H9 (cell line): ENCODE measurements around the gene HIBCH. TPM values are rescaled to one million over a fixed set of nuclear protein-coding genes. Genes with fewer than 3 reads are reported as not detected.

Source experiments
- DNase-seq: peaks from one replicate; pipeline ENCODE4 v3.0.0-alpha.2; 2017
- H2AFZ ChIP-seq: one replicate; pipeline ENCODE4 v1.6.1; 2013; ENCODE audit warnings: mild to moderate bottlenecking, low read length, control low read depth, moderate library complexity
- H2AK5ac ChIP-seq: 2 replicates; pipeline ENCODE4 v1.6.1; 2013; ENCODE audit warnings: low read length, control low read depth, mixed read lengths; ENCODE audit not compliant: insufficient read length
- H2BK120ac ChIP-seq: one replicate; pipeline ENCODE4 v1.6.1; 2013; ENCODE audit warnings: low read depth, mild to moderate bottlenecking, low read length, control low read depth, inconsistent platforms; ENCODE audit not compliant: poor library complexity, severe bottlenecking
- H2BK12ac ChIP-seq: 2 replicates; pipeline ENCODE4 v1.6.1; 2013; ENCODE audit warnings: low read length, control low read depth, mixed read lengths, low read depth; ENCODE audit not compliant: insufficient read length
- H2BK15ac ChIP-seq: 2 replicates; pipeline ENCODE4 v1.6.1; 2013; ENCODE audit warnings: low read depth, low read length, control low read depth
- H2BK20ac ChIP-seq: one replicate; pipeline ENCODE4 v1.6.1; 2013; ENCODE audit warnings: low read depth, mild to moderate bottlenecking, low read length, control low read depth, inconsistent platforms; ENCODE audit not compliant: poor library complexity, severe bottlenecking
- H2BK5ac ChIP-seq: 2 replicates; pipeline ENCODE4 v1.6.1; 2013; ENCODE audit warnings: low read length, control low read depth, mixed read lengths; ENCODE audit not compliant: insufficient read length
- H3K14ac ChIP-seq: 2 replicates; pipeline ENCODE4 v1.6.1; 2013; ENCODE audit warnings: low read length, control low read depth; ENCODE audit not compliant: insufficient read depth
- H3K18ac ChIP-seq: 2 replicates; pipeline ENCODE4 v1.6.1; 2013; ENCODE audit warnings: low read depth, mild to moderate bottlenecking, mixed read lengths, low read length, control low read depth; ENCODE audit not compliant: insufficient read length
- H3K23ac ChIP-seq: 2 replicates; pipeline ENCODE4 v1.6.1; 2013; ENCODE audit warnings: low read length, control low read depth, mixed read lengths, low read depth; ENCODE audit not compliant: insufficient read length
- H3K23me2 ChIP-seq: 2 replicates; pipeline ENCODE4 v1.6.1; 2013; ENCODE audit warnings: low read depth, mild to moderate bottlenecking, mixed read lengths, low read length, control low read depth; ENCODE audit not compliant: insufficient read length, poor library complexity, severe bottlenecking
- H3K27ac ChIP-seq: 2 replicates; pipeline ENCODE4 v1.5.1; 2013; ENCODE audit warnings: low read length, control low read depth, mixed read lengths, low read depth; ENCODE audit not compliant: insufficient read length
- H3K27me3 ChIP-seq: 2 replicates; pipeline ENCODE4 v1.6.1; 2013; ENCODE audit warnings: low read length, control low read depth, inconsistent platforms; ENCODE audit not compliant: insufficient read depth
- H3K4ac ChIP-seq: 2 replicates; pipeline ENCODE4 v1.6.1; 2013; ENCODE audit warnings: low read depth, mild to moderate bottlenecking, control low read depth, inconsistent platforms, low read length, moderate library complexity
- H3K4me1 ChIP-seq: 2 replicates; pipeline ENCODE4 v1.6.1; 2013; ENCODE audit warnings: low read length, control low read depth, inconsistent platforms; ENCODE audit not compliant: insufficient read depth
- H3K4me2 ChIP-seq: 2 replicates; pipeline ENCODE4 v1.6.1; 2013; ENCODE audit warnings: low read length, control low read depth, mixed read lengths; ENCODE audit not compliant: insufficient read length, insufficient read depth
- H3K56ac ChIP-seq: 2 replicates; pipeline ENCODE4 v1.6.1; 2013; ENCODE audit warnings: low read depth, mild to moderate bottlenecking, mixed read lengths, low read length, control low read depth; ENCODE audit not compliant: insufficient read length
- H3K79me1 ChIP-seq: 2 replicates; pipeline ENCODE4 v1.6.1; 2013; ENCODE audit warnings: low read depth, mild to moderate bottlenecking, moderate library complexity, low read length, control low read depth, inconsistent platforms; ENCODE audit not compliant: insufficient read depth, poor library complexity, severe bottlenecking
- H3K79me2 ChIP-seq: 2 replicates; pipeline ENCODE4 v1.6.1; 2013; ENCODE audit warnings: low read length, control low read depth, inconsistent platforms; ENCODE audit not compliant: insufficient read depth
- H3K9ac ChIP-seq: 2 replicates; pipeline ENCODE4 v1.6.1; 2013; ENCODE audit warnings: low read length, control low read depth, mixed read lengths; ENCODE audit not compliant: insufficient read length; ENCODE audit errors: extremely low read depth
- H3K9me3 ChIP-seq: one replicate; pipeline ENCODE4 v1.6.1; 2013; ENCODE audit warnings: low read depth, low read length, inconsistent platforms; ENCODE audit not compliant: control insufficient read depth
- H3T11ph ChIP-seq: one replicate; pipeline ENCODE4 v1.6.1; 2013; ENCODE audit warnings: mild to moderate bottlenecking, low read length, control low read depth, inconsistent platforms
- H4K20me1 ChIP-seq: one replicate; pipeline ENCODE4 v1.6.1; 2013; ENCODE audit not compliant: control insufficient read depth, insufficient read length, insufficient read depth
- H4K5ac ChIP-seq: 2 replicates; pipeline ENCODE4 v1.6.1; 2013; ENCODE audit warnings: low read depth, mild to moderate bottlenecking, mixed read lengths, low read length, control low read depth; ENCODE audit not compliant: insufficient read length
- H4K8ac ChIP-seq: replicated peaks from 2 replicates; pipeline ENCODE4 v1.6.1; 2013; ENCODE audit warnings: low read length, control low read depth, mixed read lengths, low read depth; ENCODE audit not compliant: insufficient read length
- H4K91ac ChIP-seq: 2 replicates; pipeline ENCODE4 v1.6.1; 2013; ENCODE audit warnings: low read depth, mild to moderate bottlenecking, moderate library complexity, mixed read lengths, low read length, control low read depth; ENCODE audit not compliant: insufficient read length
- H3K27ac Mint-ChIP-seq, 3 experiments: 2 replicates in 2 of 3; 3 replicates in 1 of 3; pipeline ENCODE4 v1.8.0; 2020 to 2021; ENCODE audit warnings: mixed read lengths in 3 of 3, mild to moderate bottlenecking in 1 of 3, moderate library complexity in 1 of 3
- H3K27me3 Mint-ChIP-seq: 2 replicates; pipeline ENCODE4 v1.8.0; 2021; ENCODE audit warnings: low read depth, mild to moderate bottlenecking, moderate library complexity, mixed read lengths
- H3K36me3 Mint-ChIP-seq, 3 experiments: 2 replicates in 2 of 3; 3 replicates in 1 of 3; pipeline ENCODE4 v1.8.0; 2020 to 2021; ENCODE audit warnings: low read depth in 3 of 3, mixed read lengths in 3 of 3; ENCODE audit not compliant: insufficient read depth in 1 of 3
- H3K4me1 Mint-ChIP-seq, 2 experiments: 2 replicates each; pipeline ENCODE4 v1.8.0; 2020; ENCODE audit warnings: mixed read lengths in 2 of 2
- H3K4me3 Mint-ChIP-seq, 2 experiments: 2 replicates in 1 of 2; 3 replicates in 1 of 2; pipeline ENCODE4 v1.8.0; 2020 to 2021; ENCODE audit warnings: mild to moderate bottlenecking in 2 of 2, mixed read lengths in 2 of 2, moderate library complexity in 1 of 2
- H3K9me3 Mint-ChIP-seq, 2 experiments: 2 replicates in 1 of 2; 3 replicates in 1 of 2; pipeline ENCODE4 v1.8.0; 2020; ENCODE audit warnings: mild to moderate bottlenecking in 2 of 2, mixed read lengths in 2 of 2, moderate library complexity in 1 of 2
- WGBS: extraction: QIAGEN DNeasy Blood & Tissue Kit; methylation state at CpG from one replicate; pipeline ENCODE4 v1.1.7; 2013; ENCODE audit warnings: missing lambda C conversion rate, low lambda C conversion rate, mixed read lengths; ENCODE audit not compliant: insufficient read length; ENCODE audit errors: extremely low coverage; 5-methylcytosine and 5-hydroxymethylcytosine counted together
- total RNA-seq: library from RNA; stranded (reverse); gene quantifications from 2 replicates; pipeline ENCODE4 v1.2.1, GENCODE V29; 2021
- TF ChIP-seq, protein P1 (sequence below): fragments of 200-600 bp; sonication (generic); conservative IDR thresholded peaks from 3 replicates; pipeline ENCODE4 v1.8.0; 2021; ENCODE audit warnings: antibody characterized with exemption, mild to moderate bottlenecking

The HIBCH gene
- total RNA-seq, 1 experiment from 2014 or later: 28.0 TPM

DNA sequence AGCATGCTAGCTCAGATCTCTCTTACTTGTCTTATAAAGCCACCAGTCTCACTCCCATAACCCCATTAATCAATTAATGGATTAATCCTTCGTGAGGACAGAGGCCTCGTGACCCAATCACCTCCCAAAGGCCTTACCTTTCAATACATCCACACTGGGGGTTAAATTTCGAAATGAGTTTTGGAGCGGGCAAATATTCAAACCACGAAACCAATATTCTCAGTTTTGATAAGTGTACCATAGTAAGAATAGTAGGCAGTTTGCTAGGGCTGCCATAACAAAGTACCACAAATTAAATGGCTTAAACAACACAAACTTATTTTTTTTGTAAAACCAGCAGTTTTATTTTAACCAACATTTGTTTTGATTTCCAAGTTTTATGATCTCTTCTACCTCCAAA is 15.2 kb downstream of the HIBCH start:
- Histone ChIP-seq H3K18ac (no peak overlapping the region), H2BK12ac (no peak overlapping the region), H3K4me1 (0 out of 2 replicates have a peak, but pooled peaks cover 4% of the 10 kb centered on the region), H3K27ac (no peak overlapping the region), H3K9ac (no peak overlapping the region), H3K23ac (no peak overlapping the region), H3K4me2 (no peak overlapping the region), H3T11ph (no peak overlapping the region), H3K4ac (no peak overlapping the region), H2BK5ac (no peak overlapping the region), H3K79me1 (peaks cover 3% of the 10 kb centered on the region), H3K14ac (no peak overlapping the region), H4K8ac (no peak overlapping the region), H2BK120ac (no peak overlapping the region), H3K23me2 (no peaks in the 10 kb centered on the region), H4K5ac (no peak overlapping the region), H3K56ac (no peak overlapping the region), H2BK15ac (no peak overlapping the region), H2AK5ac (no peak overlapping the region), H4K91ac (no peak overlapping the region), H3K9me3 (no peaks in the 10 kb centered on the region), H3K27me3 (no peaks in the 10 kb centered on the region), H2BK20ac (no peak overlapping the region), H2AFZ (no peak overlapping the region), H4K20me1 (no peaks in the 10 kb centered on the region), H3K79me2 (no peaks in the 10 kb centered on the region; the same call in 1 of the 2 replicates)
- Mint-ChIP-seq H3K4me1 (peaks cover 13 to 17% of the 10 kb centered on the region in 2 experiments), H3K9me3 (peaks cover 6% of the 10 kb centered on the region in 2 experiments; a peak in 3 of 5 replicates), H3K36me3 (peaks cover 25 to 34% (median 30%) of the 10 kb centered on the region in 3 experiments), H3K27ac (no peak overlapping the region), H3K27me3 (no peaks in the 10 kb centered on the region), H3K4me3 (no peak overlapping the region)
- WGBS: no CpG with 5 or more reads among the region's 5 CpGs
- no peak for DNase-seq
- TF ChIP-seq, protein P1, sequence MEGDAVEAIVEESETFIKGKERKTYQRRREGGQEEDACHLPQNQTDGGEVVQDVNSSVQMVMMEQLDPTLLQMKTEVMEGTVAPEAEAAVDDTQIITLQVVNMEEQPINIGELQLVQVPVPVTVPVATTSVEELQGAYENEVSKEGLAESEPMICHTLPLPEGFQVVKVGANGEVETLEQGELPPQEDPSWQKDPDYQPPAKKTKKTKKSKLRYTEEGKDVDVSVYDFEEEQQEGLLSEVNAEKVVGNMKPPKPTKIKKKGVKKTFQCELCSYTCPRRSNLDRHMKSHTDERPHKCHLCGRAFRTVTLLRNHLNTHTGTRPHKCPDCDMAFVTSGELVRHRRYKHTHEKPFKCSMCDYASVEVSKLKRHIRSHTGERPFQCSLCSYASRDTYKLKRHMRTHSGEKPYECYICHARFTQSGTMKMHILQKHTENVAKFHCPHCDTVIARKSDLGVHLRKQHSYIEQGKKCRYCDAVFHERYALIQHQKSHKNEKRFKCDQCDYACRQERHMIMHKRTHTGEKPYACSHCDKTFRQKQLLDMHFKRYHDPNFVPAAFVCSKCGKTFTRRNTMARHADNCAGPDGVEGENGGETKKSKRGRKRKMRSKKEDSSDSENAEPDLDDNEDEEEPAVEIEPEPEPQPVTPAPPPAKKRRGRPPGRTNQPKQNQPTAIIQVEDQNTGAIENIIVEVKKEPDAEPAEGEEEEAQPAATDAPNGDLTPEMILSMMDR: no peak
